Measurements from ENCODE around the gene ARHGAP44.

DNA sequence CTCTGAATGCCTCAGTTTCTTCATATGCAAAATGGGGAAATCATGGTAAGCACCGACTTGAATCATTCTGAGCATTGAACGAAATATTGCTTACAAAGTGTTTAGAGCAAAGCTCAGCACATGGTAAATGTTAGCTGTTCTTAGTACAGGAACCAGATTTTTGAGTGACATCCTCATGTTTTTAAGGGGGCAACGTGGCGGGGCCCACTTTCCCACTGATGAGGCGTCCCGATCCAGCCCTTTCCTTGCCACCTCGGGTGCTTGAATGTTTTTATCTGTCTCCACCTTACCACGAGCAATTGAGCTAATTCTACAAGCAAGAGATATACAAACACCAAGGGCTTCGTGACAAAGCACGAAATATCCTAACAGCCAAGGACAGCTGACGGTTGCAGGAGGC lies 178.7 kb downstream of the ARHGAP44 start:
- TF ChIP-seq, protein P1, sequence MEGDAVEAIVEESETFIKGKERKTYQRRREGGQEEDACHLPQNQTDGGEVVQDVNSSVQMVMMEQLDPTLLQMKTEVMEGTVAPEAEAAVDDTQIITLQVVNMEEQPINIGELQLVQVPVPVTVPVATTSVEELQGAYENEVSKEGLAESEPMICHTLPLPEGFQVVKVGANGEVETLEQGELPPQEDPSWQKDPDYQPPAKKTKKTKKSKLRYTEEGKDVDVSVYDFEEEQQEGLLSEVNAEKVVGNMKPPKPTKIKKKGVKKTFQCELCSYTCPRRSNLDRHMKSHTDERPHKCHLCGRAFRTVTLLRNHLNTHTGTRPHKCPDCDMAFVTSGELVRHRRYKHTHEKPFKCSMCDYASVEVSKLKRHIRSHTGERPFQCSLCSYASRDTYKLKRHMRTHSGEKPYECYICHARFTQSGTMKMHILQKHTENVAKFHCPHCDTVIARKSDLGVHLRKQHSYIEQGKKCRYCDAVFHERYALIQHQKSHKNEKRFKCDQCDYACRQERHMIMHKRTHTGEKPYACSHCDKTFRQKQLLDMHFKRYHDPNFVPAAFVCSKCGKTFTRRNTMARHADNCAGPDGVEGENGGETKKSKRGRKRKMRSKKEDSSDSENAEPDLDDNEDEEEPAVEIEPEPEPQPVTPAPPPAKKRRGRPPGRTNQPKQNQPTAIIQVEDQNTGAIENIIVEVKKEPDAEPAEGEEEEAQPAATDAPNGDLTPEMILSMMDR (conservative IDR thresholded peaks at IDR 0.05; ENCODE audit: low read depth in 2 of 2): no peak
- no peak for TF ChIP-seq EZH2 (IDR thresholded peaks at IDR 0.05; ENCODE audit: low read depth, unreplicated experiment)
- TF ChIP-seq JUNB (IDR thresholded peaks at IDR 0.05; ENCODE audit: unreplicated experiment): no peak
- no peak for TF ChIP-seq POLR2AphosphoS5 (IDR thresholded peaks at IDR 0.05; ENCODE audit: low read depth)
- TF ChIP-seq, protein P2, sequence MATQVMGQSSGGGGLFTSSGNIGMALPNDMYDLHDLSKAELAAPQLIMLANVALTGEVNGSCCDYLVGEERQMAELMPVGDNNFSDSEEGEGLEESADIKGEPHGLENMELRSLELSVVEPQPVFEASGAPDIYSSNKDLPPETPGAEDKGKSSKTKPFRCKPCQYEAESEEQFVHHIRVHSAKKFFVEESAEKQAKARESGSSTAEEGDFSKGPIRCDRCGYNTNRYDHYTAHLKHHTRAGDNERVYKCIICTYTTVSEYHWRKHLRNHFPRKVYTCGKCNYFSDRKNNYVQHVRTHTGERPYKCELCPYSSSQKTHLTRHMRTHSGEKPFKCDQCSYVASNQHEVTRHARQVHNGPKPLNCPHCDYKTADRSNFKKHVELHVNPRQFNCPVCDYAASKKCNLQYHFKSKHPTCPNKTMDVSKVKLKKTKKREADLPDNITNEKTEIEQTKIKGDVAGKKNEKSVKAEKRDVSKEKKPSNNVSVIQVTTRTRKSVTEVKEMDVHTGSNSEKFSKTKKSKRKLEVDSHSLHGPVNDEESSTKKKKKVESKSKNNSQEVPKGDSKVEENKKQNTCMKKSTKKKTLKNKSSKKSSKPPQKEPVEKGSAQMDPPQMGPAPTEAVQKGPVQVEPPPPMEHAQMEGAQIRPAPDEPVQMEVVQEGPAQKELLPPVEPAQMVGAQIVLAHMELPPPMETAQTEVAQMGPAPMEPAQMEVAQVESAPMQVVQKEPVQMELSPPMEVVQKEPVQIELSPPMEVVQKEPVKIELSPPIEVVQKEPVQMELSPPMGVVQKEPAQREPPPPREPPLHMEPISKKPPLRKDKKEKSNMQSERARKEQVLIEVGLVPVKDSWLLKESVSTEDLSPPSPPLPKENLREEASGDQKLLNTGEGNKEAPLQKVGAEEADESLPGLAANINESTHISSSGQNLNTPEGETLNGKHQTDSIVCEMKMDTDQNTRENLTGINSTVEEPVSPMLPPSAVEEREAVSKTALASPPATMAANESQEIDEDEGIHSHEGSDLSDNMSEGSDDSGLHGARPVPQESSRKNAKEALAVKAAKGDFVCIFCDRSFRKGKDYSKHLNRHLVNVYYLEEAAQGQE (IDR thresholded peaks at IDR 0.05; ENCODE audit: unreplicated experiment): no peak
- no peak for TF ChIP-seq CREB1 (CRISPR knock-in tag; IDR thresholded peaks at IDR 0.05; ENCODE audit: low read depth)
- TF ChIP-seq ZNF114 (CRISPR knock-in tag; IDR thresholded peaks at IDR 0.05): no peak
- TF ChIP-seq NANOG (IDR thresholded peaks at IDR 0.05; ENCODE audit: borderline replicate concordance): no peak

Measured in GM23338 (cell line).